CD4-positive, alpha-beta T cell treated with Interleukin-4 for 1 hour (primary cell): ENCODE results near the gene DCLK1.
"Not testable (repeated sequence)": the region's sequence is repeated elsewhere in the genome, so short reads cannot be mapped to it uniquely, and the experiment has no call there.

ENCODE experiments used
- DNase-seq, 2 donors: peaks; one replicate each; pipeline ENCODE4 v3.0.0-alpha.2; 2020 to 2022

Gene DCLK1

DNA sequence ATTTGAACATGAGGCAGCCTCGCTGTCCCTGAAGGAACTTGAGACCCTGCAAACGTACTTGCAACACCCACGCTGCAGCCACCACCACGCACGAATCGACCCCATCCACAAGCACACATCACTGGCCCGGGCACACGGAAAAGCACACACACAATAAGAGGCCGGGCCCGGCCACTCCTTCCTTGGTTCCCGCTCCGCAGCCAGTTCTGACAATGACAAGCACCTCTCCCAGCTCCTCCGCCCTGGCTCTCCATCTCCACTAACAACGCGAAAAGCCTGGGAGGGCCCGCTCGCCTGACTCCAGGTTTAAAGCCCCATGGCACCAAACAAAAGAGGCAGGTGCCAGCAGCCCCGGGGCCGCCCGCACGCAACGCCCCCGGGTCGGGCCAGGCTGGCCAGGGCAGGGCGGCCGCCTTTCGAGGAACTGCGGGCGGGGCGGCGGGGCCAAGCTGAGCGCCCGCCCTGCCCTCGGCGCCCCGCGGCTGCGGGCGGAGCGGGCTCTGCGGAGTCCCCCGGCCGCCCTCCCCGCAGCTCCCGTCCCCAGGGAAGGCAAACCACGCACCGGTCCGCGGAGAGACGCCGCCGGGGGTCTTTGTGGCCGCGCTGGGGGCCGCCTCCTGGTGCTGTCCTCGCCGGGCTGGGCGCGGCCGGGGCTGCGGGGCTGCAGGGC is 495 bp downstream of the DCLK1 start:
- DNase-seq = no peak

DNA sequence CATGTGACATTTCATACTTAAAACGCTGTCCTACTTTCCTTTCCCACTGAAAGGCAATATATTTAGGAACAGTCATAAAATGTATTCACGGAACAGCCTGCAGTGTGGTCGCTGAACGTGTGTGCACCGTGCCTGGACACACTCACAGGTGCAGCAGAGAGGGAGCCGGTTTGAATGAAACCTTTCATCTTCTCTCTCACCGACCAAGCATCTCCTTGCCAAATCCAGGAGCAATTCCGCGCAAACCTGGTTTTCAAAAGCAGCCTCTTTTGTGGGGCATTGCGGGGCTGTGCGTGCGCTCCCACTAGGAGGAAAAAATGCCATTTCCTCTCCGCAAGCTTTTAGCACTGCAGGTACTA is 1.0 kb downstream of the DCLK1 start:
- no peak for DNase-seq

DNA sequence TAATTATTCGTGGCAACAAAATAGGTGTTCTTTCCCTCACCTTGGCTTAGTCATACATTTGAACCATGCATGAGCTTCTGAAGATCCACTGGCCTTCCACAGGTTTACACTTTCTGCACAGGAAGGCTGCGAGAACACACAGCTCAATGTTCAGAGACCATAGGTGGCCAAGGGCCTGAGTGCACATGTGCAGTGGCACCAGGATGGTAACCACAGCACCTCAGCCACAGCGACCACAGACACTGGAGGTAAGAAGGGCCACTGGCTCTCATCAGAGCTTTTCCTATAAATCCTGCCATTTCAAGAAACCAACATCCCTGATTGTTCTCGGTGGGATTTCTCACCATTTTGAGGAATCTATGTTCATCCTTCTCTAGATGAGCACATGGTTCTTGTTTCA is 1.6 kb downstream of the DCLK1 start:
- no peak for DNase-seq

DNA sequence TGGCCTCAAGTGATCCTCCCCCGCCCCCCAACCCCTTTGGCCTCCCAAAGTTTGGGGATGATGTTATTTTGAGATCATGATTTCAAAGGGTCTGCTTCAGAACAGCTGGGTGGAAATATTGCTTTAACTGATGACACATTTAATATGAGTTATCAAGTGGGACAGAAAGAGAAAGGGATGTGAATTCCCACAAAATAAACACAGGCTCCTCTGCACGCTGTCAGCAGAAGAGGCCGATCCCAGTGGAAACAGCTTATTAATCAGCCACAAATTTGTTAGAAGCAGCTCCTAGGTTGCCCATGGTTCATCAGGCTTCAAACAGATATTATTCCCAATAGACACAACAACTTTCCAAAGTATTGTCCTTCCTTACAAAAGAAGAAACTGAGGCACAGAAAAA is 4.7 kb downstream of the DCLK1 start:
- no peak for DNase-seq

DNA sequence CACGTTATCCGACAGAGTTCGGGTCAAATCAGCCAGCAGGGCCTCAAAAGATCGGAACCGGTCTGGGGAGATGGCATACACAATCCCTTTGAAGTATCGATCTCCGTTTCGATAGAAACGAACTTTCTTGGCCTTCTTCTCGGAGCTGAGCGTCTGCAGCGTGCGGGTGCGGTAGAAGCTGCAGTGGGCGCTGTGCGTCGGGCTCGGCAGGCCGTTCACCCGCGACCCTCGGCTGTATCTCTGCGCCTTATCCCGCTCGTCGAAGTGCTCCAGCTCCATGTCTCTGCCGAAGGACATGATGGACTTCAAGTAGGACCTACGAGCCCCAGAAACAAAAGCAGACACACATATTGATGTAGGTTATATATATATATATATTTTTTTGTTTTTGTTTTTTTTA is 5.3 kb downstream of the DCLK1 start:
- DNase-seq = no peak

DNA sequence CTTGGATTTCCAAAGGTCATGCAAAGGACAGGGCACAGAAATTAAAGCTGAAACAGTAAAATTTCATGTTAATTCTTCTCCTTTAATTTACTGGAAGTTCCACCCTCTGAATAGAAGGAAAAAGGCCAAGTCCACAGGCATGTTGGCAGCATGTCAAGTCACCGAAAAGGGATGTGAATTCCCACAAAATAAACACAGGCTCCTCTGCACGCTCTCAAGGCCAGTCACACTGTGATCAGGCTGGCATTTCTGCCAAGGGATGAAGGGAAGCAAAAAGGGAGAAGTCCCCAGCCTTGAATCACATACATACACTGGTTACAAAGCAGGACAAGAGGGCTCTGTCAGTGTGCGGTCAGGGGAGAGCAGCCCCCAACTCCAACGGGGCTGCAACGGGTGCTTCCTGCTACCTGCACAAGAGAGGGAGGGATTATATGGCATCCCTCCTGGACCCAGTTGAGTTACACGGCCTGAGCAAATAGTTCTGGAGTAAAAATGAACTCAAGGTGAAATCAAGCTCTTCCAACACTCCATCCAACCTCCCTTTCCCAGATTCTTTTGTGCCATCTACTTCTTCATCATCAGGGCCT is 6.9 kb downstream of the DCLK1 start:
- DNase-seq = no peak

DNA sequence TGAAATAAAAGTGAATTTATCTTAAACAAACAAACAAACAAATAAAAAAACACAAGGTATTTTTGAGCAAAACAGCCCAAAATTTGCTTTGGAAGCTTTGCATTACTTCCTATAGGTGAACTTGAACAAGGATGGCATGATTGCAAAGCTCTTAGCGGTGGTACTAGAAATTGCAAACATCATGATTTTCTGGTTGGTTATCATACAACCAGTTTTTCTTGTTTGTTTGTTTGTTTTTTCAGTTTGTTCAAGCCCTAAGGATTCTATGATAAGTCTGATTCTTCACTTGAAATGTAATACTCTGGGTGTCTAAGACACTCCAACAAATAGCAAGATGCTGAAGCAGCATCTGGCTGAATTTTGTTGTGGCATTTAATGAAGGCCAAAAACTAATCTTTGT is 15.9 kb downstream of the DCLK1 start:
- DNase-seq = no peak

DNA sequence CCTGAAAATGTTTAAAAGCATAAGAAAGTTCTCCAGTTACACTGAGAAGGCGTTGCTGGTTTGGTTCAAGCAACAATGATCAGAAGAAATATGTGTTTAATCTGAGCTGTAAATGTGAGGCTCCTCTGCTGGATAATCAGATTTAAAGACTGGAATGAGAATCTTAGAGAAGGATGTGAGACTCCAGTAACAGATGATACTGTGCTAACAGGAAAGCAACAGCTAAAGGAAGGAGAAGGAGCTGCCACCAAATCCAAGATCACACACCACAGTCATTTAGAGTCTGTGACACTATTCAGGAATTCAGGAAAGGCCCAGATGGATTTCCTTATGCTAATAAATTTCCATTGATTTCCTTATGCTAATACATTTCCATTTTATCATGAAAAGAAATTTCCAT is 16.9 kb downstream of the DCLK1 start:
- DNase-seq = no peak

DNA sequence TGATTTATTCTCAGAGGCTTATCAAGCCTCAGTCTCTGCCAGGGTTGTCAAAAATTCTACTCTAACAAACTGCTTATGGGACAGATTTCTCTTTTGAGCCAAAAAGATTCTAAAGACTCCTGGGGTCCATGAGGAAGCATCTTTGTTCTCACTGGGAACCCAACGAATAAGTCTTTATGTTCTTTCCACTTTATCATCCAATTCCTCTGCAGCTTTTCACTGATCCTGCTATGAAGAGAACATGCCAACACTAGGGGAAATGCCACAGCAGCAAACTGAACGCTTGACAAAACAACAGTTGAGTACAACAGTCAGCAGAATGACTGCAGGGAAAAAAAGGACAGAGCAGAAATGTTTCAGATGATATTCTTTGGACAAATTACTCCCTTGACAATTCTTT is 22.2 kb downstream of the DCLK1 start:
- no peak for DNase-seq

DNA sequence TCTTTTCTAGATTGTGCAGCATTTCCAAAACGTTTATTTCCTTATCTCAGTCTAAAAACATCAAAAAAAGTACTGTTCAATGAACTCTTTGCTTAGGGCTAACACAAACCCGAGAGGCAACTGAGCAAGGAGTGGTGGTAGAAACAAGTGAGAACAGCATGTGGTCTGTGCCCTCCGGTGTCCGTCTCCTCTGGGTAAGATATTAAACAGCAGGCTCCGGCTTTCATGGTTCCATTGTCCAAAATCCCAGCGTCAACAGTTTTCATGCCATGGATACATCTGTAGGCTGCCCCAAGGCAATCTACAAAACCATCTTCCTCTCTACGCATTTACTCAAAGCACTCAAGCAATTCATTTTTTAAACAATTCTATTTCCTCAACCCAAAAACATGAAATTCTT is 22.8 kb downstream of the DCLK1 start:
- no peak for DNase-seq

DNA sequence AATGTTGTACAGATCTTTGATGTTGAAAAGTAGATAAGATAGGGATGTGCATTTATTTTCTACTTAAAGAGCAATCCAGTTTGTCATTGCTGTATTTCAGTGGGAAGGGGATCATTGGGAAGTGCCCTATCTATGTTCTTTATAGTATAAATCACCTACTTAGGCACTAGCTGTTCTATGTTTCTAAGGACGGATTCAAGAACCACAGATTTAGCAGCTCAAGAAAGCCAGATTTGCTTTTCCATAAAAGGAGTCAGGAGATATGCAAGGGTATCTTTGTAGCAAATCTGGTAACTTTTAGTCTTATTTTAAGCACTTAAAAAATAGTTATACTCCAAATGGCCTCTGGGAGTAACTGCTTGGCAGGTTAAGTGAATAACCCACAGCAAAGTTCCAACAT is 23.7 kb downstream of the DCLK1 start:
- DNase-seq = no peak

DNA sequence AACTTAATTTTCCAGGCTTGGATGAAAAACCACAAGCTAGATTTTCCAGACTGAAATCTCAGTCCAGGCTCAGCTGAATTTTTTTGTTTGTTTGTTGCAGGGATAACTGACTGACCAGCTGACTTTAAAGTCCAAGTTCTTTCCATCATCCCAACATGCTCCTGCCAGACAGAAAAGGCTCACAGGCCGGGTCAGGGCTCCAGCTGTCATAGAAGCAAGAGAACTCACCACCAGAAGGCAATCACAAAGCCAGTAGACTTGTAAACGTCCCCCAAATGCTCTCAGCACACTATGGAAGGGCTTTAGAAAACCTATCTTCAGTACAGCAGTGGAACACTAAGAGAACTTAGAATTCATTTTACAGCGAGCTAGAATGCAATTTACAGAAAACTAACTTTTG is 25.5 kb downstream of the DCLK1 start:
- DNase-seq = no peak

DNA sequence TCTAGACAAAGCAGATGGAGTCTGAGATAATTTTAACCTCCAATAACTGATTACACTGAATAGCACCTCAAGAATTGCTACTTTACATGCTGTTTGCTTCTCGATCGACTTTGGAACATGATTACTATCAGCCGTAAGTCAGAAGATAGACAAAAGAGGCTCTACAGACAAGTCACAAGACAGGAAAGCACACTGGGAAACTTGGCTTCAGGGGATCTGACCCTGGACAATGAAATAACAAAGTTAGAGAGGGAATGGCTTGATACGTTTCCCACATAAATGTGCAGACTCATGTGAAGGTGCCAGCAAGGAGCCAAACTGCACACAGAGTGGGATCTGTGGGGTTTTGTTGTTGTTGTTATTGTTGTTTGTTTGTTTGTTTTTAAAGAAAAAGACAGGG is 28.5 kb downstream of the DCLK1 start:
- no peak for DNase-seq

DNA sequence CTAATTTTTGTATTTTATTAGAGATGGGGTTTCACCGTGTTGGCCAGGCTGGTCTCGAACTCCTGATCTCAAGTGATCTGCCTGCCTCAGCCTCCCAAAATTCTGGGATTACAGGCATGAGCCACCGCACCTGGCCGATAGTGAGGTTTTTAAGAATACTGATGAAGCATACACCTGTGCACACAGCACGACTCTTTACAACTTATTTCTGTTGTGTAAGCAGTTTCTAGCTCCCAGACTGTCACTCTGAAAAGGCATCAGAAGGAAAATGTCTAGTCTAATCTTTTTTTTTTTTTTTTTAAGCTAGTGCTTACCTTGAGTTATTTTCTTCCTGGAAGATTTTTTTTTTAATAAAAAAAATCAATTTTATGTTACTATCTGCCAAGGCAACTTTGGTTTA is 29.3 kb downstream of the DCLK1 start:
- DNase-seq = not testable (repeated sequence)

DNA sequence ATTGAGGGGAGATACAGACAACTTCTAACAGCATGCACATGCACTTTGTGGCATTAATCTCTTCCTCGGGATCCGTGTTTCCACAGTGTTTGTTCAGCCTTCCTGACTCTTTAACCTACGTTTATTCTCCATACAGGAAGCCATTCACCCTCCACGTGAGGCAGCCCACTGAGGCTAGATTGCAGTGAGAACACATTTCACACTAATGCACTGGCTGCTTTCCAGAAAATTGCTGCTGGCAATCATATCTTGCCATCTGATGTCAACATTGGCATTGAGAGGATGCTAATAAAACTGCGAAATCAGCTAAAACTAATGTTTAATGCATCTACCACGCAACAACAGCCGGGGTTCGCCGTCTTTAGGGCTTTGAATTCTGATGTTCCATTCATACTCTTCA is 30.0 kb downstream of the DCLK1 start:
- DNase-seq = no peak

DNA sequence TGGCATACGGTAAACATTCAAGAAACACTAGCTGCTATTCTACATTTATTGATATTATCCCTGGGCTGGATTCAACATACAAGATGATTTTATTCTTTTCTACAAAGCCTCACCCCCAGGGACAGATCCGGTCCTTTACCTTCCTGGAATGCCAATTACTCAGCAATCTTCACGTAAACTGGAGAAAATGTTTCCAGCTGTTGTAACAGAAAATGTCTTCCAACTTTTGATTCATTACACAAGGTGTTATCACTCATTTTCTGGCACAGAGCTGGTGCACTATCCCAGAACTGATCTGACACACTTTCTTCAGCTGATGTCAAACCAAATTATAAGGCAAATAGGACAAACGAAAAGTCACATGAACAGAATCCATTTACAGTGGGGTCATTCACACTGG is 33.1 kb downstream of the DCLK1 start:
- no peak for DNase-seq

DNA sequence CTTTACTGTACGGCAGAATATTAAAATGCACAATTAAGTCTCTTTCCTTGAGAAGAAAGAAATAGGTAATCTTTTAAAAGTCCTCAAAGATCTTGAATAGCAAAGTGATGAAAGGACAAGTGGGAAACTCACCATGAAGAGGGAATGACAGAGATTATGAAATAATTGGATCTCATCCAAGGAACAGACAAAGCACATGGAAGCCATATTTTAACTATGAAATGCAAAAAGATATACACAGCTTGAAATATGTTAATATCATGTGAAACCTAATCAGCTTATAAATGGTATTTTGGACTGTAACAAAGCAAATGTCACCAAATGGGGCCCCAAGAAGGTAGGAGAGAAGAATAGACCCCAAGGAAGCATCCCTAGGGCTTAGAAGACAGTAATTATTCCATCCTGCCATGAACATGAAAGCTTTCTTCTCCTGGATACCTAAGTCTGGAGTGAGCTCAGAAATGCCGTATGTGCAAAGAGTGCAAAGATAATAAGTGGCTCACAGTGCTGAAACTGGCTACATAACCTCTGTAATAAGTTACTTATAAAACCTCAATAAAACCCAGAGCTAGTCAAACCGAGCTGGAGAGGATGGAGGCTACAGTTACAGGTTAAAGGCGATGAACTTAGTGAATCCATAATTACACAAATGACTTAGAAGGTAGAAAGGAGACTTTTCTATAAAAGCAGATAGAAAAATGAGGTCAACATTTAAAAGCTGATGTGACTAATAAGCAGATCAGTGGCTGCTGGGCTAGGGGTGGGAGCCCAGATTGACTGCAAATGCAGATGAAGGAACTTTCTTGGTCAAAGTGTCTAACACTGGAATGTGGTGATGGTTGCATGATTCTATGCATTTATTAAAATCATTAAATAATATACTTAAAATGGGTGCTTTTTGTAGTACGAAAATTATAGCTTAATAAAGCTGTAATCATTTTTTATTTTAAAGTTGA is 34.4 kb downstream of the DCLK1 start:
- no peak for DNase-seq

DNA sequence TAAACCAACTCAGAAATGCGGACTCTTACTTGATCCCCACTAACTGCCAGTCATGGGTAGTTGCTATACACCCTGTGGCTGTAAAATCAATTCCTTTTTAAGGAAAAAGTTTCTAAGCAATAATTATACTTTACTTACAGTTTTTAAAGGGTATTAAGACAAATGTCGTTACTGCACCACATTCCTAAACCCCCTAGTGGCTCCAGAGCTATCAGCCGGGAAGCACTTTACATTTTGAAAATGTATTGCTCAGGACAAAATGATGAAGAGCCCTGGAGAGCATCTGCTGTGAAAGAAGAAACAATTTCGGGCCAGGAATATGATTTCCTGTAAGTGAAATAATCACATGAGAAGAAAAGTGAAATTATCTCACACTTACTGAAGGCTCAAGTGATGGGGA is 36.7 kb downstream of the DCLK1 start:
- no peak for DNase-seq

DNA sequence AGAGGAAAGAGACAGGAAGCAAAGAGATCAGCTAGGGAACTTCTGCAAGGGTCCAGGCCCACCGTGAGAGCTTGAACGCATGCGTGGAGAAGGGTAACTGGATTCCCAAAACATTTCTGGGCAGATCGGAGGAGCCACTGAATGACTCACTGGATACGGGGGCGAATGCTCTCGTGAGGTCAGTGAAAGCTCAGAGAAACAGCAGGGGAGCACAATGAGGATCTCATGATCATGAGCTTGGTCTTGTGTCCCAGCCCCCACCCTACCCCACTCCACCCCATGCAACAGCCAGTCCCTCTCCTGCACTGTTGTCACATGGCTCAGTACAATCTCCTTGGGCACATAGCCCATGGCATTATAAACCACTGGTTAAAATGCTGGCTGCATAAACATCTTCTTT is 40.6 kb downstream of the DCLK1 start:
- DNase-seq = no peak

DNA sequence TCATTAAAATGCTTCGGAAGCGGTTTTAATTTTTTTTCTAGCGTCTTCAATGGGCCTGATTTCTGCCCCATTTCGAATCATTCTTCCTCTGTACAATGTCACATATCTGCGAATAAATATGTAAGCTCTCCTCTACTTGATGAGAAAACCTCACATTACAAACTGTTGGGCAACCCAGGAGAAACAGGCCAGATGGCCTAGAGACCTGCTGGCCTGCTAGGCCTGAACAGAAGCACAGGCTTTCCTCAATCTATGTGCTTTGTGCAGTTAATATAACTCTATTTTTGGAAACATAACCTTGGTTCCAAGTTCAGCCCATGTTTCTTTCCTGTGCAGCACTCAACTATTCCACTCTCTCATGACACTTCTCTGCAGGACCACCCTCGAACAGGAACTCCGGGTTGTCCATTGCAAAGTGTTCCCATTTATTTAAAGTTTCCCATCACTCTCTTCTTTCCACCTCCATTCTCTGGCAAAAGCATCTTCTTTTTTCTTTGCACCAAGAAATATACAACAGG is 42.0 kb downstream of the DCLK1 start:
- no peak for DNase-seq

DNA sequence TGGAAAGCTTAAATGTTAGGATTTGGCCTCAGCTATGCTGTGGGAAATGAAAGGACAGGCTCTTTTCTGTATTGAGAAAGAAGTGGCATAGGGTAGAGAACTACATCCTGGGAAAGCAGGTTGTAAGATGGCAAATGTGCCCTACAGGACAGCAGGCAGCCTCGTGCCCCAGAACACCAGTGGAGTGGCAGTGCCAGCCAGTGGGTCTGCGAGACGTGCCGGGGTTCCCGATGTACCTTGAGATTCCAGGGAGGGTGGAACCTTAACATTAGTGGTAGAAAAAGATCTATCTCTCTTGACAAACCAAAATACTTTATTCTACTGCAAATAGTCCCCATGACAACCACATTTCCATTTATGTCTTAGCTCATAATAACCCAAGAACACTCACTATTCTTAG is 42.7 kb downstream of the DCLK1 start:
- no peak for DNase-seq

DNA sequence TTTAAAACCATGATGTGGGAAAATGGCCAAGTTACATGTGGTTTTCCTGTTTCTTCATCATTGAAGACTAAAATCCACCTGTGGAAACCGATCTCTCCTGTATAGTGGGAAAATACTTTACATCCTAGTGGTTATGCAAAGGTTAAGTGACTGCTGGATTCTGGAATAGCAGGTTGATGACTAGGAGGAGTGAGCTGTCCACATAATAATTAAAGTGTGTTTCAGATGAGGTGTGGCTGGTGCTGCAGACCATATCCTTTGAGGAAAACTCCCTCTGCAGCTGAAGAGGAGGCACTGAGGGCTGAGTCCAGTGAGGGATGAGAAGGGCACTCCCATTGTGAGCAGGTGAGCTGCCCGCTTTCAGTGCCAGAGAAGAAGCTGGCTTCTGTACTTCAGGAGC is 43.2 kb downstream of the DCLK1 start:
- DNase-seq = no peak

DNA sequence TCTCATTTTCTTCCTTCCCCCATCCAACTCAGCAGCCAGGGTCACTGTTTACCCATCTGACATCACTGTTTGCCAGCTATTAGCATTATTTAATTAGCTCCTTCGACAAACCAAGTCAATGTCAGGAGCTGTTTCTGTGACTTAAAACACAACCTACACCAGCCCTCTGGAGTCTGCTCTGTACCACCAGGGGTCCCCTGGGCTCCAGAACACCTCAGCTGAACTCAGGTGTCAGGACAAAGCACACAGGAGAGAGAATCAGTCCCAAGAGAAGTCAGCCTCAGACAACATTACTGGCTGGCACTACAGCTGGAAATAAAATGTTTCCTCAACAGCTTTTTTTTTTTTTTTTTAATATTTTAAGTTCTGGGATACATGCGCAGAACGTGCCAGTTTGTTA is 45.1 kb downstream of the DCLK1 start:
- DNase-seq = no peak

DNA sequence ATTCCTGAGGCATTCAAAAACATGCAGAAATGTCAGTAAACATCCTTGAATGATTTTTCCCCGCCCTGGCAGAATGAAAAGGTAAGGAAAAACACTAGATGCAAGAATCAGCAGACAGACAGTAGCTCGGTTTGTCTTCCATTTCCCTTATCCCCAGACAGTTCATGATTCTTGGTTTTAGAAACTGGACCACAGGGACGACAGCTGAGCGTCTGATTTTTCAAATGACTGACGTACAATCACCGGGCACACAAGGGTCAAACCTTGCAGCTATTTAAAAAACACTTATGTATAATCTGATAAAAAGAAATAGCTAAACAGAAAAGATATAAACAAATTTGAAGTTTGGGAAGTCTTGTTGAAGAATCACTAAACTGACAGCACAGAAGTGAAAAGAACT is 47.1 kb downstream of the DCLK1 start:
- no peak for DNase-seq
